ENCODE results near the gene CCDC97. TPM values are rescaled to one million over a fixed set of nuclear protein-coding genes. Genes with fewer than 3 reads are reported as not detected.
A peak's percentile ranks its signal among the peaks of the same experiment; 100 is the strongest.

The CCDC97 gene
- total RNA-seq, 1 experiment from 2014 or later: 26.4 TPM

- no peaks in the 10 kb centered on the region for H3K9me2 ChIP-seq (ENCODE audit: insufficient read depth)
- peaks cover 45% of the 10 kb centered on the region for H3K79me2 ChIP-seq (ENCODE audit: low read depth)
- H3K4me1 ChIP-seq (replicated peaks; ENCODE audit: insufficient read depth): peaks cover 10% of the 10 kb centered on the region; the same call in 1 of the 2 replicates
- intact Hi-C loops (cut with micrococcal nuclease; ENCODE audit: unreplicated experiment): loop anchor here (1.0 to 10.0 kb wide), 3 partner anchors 90 to 288 kb away; partner anchors contain the start of gene TGFB1
- TF ChIP-seq EZH2 (IDR thresholded peaks at IDR 0.05; ENCODE audit: low read depth) (no peak), CTCF (conservative IDR thresholded peaks at IDR 0.05) (no peak)
- H4K20me1 ChIP-seq (ENCODE audit: insufficient read depth): peaks cover 11% of the 10 kb centered on the region; the same call in 1 of the 2 replicates
- no peaks in the 10 kb centered on the region for H3K27me3 ChIP-seq (ENCODE audit: insufficient read depth, low read depth)
- peak overlapping the region; percentile 79 for H3K27ac ChIP-seq
- peaks cover 24% of the 10 kb centered on the region; the same call in 1 of the 2 replicates for H3F3A ChIP-seq (ENCODE audit: insufficient read depth, low read depth)
- peaks cover 2% of the 10 kb centered on the region for H3K36me3 ChIP-seq (ENCODE audit: low read depth)
- ChIA-PET CTCF (interaction anchor here (0.9 kb wide), 1 partner anchor 90 kb away, joined by 3 read pairs; no protein-coding TSS in a partner anchor), POLR2A (ENCODE audit: unreplicated experiment) (interaction anchor here (0.6 to 1.3 kb wide), 18 partner anchors 13 to 1116 kb away, joined by 3 to 20 read pairs (median 4); partner anchors contain the start of genes AXL, B9D2, COQ8B and RAB4B)
- H3K4me3 ChIP-seq: peak overlapping the region; percentile 85
- peak in 1 of 2 experiments; percentile 45 for DNase-seq
- BruUV-seq (replicated peaks): TSS peak; percentile 97
- peak overlapping the region; percentile 79 for H3K4me2 ChIP-seq
- H3K9me3 ChIP-seq (ENCODE audit: insufficient read depth, low read depth): no peaks in the 10 kb centered on the region
- peak overlapping the region; percentile 77 for H2AFZ ChIP-seq
These were observed 46.7 kb upstream of the CCDC97 start for GRCh38 chr19:41263042-41263849.

- DNase-seq: peak; percentile 99 to 100
- Histone ChIP-seq H3K27ac (peak within 1 kb of the TSS; percentile 90), H2AFZ (peak within 1 kb of the TSS; percentile 86), H3K79me2 (ENCODE audit: low read depth) (peaks cover 52% of the 10 kb centered on the region), H4K20me1 (ENCODE audit: insufficient read depth) (peaks cover 11% of the 10 kb centered on the region; the same call in 1 of the 2 replicates), H3K36me3 (ENCODE audit: low read depth) (peaks cover 10% of the 10 kb centered on the region), H3K4me2 (peak within 1 kb of the TSS; percentile 96), H3K4me3 (peak within 1 kb of the TSS; percentile 85), H3K27me3 (ENCODE audit: insufficient read depth, low read depth) (no peaks in the 10 kb centered on the region), H3F3A (ENCODE audit: insufficient read depth, low read depth) (peaks cover 24% of the 10 kb centered on the region; the same call in 1 of the 2 replicates), H3K4me1 (replicated peaks; ENCODE audit: insufficient read depth) (peaks cover 10% of the 10 kb centered on the region; the same call in 1 of the 2 replicates), H3K9me3 (ENCODE audit: insufficient read depth, low read depth) (no peaks in the 10 kb centered on the region), H3K9me2 (ENCODE audit: insufficient read depth) (no peaks in the 10 kb centered on the region)
- POLR2A ChIA-PET (ENCODE audit: unreplicated experiment): interaction anchor here (0.6 to 1.1 kb wide), 15 partner anchors 13 to 676 kb away, joined by 3 to 16 read pairs (median 4); partner anchors contain the start of genes AXL, B9D2, COQ8B and RAB4B
- TF ChIP-seq CTCF (conservative IDR thresholded peaks at IDR 0.05) (no peak), EZH2 (IDR thresholded peaks at IDR 0.05; ENCODE audit: low read depth) (no peak)
- intact Hi-C loops (cut with micrococcal nuclease; ENCODE audit: unreplicated experiment): loop anchor here (1.0 to 10.0 kb wide), 4 partner anchors 89 to 514 kb away; partner anchors contain the start of genes ACTMAP and TGFB1
- CTCF ChIA-PET: interaction anchor here (0.7 to 0.9 kb wide), 2 partner anchors 89 to 668 kb away, joined by 3 to 4 read pairs; no protein-coding TSS in a partner anchor
- BruUV-seq (replicated peaks): no TSS peak
These were observed 46.0 kb upstream of the CCDC97 start, which contains the start of gene HNRNPUL1 for GRCh38 chr19:41263850-41264580. Gene HNRNPUL1 (plus strand): TSS chr19:41264372. CDS start chr19:41264504, 132 bp downstream.
